Cardiac fibroblast (primary cell): ENCODE measurements around the gene SLC29A2.

ENCODE experiments used
- DNase-seq, 2 donors: peaks; one replicate each; pipeline versions ENCODE4 v3.0.0 to v3.0.0-alpha.2; 2010; ENCODE audit warnings: low read depth in 2 of 2
- H3K4me3 ChIP-seq, 2 donors: replicated peaks in 1 of 2; 1 replicate in 1 of 2; 2 replicates in 1 of 2; pipeline ENCODE4 v1.5.1; 2011; ENCODE audit warnings: low read depth in 2 of 2, low read length in 2 of 2, mild to moderate bottlenecking in 2 of 2, moderate library complexity in 1 of 2
- CTCF ChIP-seq: IDR thresholded peaks from one replicate; pipeline ENCODE4 v1.5.1; 2011; ENCODE audit warnings: low read depth, mild to moderate bottlenecking, low read length, inconsistent platforms

SLC29A2 gene

GRCh38 chr11:66367561-66368312, 3.8 kb downstream of the SLC29A2 start:
- no peak for TF ChIP-seq CTCF
- no peak overlapping the region for H3K4me3 ChIP-seq
- no peak for DNase-seq

GRCh38 chr11:66366844-66367477, 4.6 kb downstream of the SLC29A2 start:
- no peak for DNase-seq
- no peak overlapping the region for H3K4me3 ChIP-seq
- no peak for TF ChIP-seq CTCF

- H3K4me3 ChIP-seq = no peak overlapping the region
- no peak for TF ChIP-seq CTCF
- no peak for DNase-seq
Measured at GRCh38 chr11:66365711-66366619, 5.6 kb downstream of the SLC29A2 start.

DNA sequence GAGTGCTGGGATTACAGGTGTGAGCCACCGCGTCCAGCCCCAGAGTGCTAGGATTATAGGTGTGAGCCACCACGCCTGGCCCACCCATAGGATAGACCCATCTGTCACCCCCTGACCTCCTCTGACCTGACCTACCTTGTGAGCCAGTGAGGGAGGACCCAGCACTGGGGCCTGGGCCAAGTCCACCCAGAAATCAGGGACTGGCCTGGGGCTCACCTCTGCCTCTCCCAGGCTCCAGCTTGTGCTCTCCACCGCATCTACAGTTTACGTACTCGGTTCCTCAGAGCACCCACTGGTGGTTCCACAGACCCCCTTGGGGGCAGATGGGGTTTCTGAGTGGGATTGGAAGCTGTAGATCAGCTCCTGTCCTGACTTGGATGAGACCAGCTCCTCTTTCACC, 6.4 kb downstream of the SLC29A2 start:
- DNase-seq = no peak
- no peak overlapping the region for H3K4me3 ChIP-seq
- no peak for TF ChIP-seq CTCF

DNA sequence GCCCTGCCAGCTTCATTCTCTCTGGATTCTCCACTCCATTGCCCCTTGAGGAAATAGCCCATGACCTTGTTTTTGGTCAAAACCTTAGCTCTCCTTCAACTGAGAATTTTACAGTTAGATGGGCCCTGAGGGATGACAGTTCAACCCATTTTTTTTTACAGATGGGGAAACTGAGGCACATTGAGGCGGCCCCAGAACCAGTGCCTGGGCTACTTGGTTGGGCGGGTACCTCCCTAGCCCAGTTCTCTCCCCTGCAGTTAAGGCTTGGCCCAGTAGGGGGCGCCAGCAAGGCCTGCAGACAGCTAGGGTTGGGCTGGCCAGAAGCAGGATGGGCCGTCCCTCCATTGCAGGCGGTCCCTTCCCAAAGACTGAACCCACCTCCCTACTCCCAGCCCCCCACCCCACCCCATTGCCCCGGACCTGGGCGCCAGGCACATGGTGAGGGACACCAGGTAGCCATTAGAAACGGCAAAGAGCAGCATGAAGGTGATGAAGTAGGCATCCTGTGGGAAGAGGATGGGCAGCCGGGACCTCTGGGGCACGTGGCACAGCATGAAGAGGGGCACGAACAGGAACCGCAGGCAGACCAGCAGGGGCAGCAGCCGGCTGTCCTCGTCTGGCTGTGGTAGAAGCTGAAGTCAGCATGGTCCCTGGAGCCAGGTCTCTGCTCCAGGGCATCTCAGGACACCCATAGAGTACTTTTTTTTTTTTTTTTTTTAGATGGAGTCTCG, 7.6 kb downstream of the SLC29A2 start:
- H3K4me3 ChIP-seq = no peak overlapping the region
- peak; percentile 77 for TF ChIP-seq CTCF
- DNase-seq = peak; percentile 20 to 37

- no peak overlapping the region for H3K4me3 ChIP-seq
- TF ChIP-seq CTCF = no peak
- DNase-seq = no peak
Measured at GRCh38 chr11:66363187-66363601, 8.4 kb downstream of the SLC29A2 start.
